A673 (cell line): Measurements from ENCODE around the gene LIM2. TPM values are rescaled to one million over a fixed set of nuclear protein-coding genes. Genes with fewer than 3 reads are reported as not detected.

ENCODE experiments used
- BruUV-seq: library from RNA; stranded (reverse); fragments of 400-500 nt; replicated peaks from 2 replicates; lab custom pipeline; 2021; lab: Mats Ljungman, UMichigan
- CTCF ChIA-PET: fragments of 300-600 bp; sonication (Branson Sonifier 250); formaldehyde crosslinking; loops from one replicate; lab custom pipeline; 2022; ENCODE audit warnings: antibody characterized with exemption; lab: Charles Lee
- POLR2A ChIA-PET: fragments of 300-600 bp; sonication (Branson Sonifier 250); formaldehyde crosslinking; loops from one replicate; lab custom pipeline; 2022; ENCODE audit warnings: antibody characterized with exemption; ENCODE audit not compliant: low non-redundant PET; lab: Charles Lee
- DNase-seq: peaks from one replicate; pipeline ENCODE4 v3.0.0-alpha.2; 2015; ENCODE audit warnings: low spot score
- H3K27ac ChIP-seq: fragments of 200-600 bp; sonication (generic); 2 replicates; pipeline ENCODE4 v1.5.1; 2016; ENCODE audit warnings: mixed run types, low read depth, mild to moderate bottlenecking, mixed read lengths, antibody characterized with exemption, low read length; ENCODE audit not compliant: poor library complexity, severe bottlenecking
- H3K27me3 ChIP-seq: fragments of 200-600 bp; sonication (generic); replicated peaks from 2 replicates; pipeline ENCODE4 v1.6.1; 2017; ENCODE audit warnings: mixed run types, low read depth, mild to moderate bottlenecking, mixed read lengths, antibody characterized with exemption, low read length; ENCODE audit not compliant: insufficient read depth, poor library complexity
- H3K36me3 ChIP-seq: fragments of 200-600 bp; sonication (generic); 2 replicates; pipeline ENCODE4 v1.6.1; 2016; ENCODE audit warnings: mixed run types, mild to moderate bottlenecking, mixed read lengths, antibody characterized with exemption, low read length; ENCODE audit not compliant: insufficient read depth, poor library complexity, severe bottlenecking
- H3K4me1 ChIP-seq: fragments of 200-600 bp; sonication (generic); 2 replicates; pipeline ENCODE4 v1.6.1; 2017; ENCODE audit warnings: mixed run types, mild to moderate bottlenecking, mixed read lengths, antibody characterized with exemption, low read length; ENCODE audit not compliant: insufficient read depth, poor library complexity, severe bottlenecking
- H3K4me3 ChIP-seq: fragments of 200-600 bp; sonication (generic); 2 replicates; pipeline ENCODE4 v1.5.1; 2016; ENCODE audit warnings: low read depth, mixed run types, mild to moderate bottlenecking, mixed read lengths, low read length; ENCODE audit not compliant: poor library complexity, severe bottlenecking
- H3K9me3 ChIP-seq: fragments of 200-600 bp; sonication (generic); 2 replicates; pipeline ENCODE4 v1.6.1; 2016; ENCODE audit warnings: mixed run types, low read depth, mild to moderate bottlenecking, mixed read lengths, antibody characterized with exemption, low read length; ENCODE audit not compliant: poor library complexity, severe bottlenecking
- EZH2 ChIP-seq: fragments of 200-600 bp; sonication (generic); IDR thresholded peaks from 2 replicates; pipeline ENCODE4 v1.6.1; 2017; ENCODE audit warnings: borderline replicate concordance, low read depth, mild to moderate bottlenecking, mixed read lengths, antibody characterized with exemption, low read length; ENCODE audit not compliant: poor library complexity, severe bottlenecking
- intact Hi-C: fragments of 100-400 bp; cut with micrococcal nuclease; formaldehyde crosslinking; loops from one replicate; pipeline ENCODE4 v1.10.0; 2022; ENCODE audit not compliant: unreplicated experiment
- total RNA-seq: library from RNA; stranded (reverse); gene quantifications from 2 replicates; pipeline ENCODE4 v1.2.3, GENCODE V29; 2021
- TF ChIP-seq, protein P1 (sequence below): fragments of 300-800, 200-600 bp; sonication (generic); conservative IDR thresholded peaks from 2 replicates; pipeline ENCODE4 v1.5.1; 2017; ENCODE audit warnings: low read depth, mild to moderate bottlenecking, antibody characterized with exemption, low read length, moderate library complexity, mixed read lengths

The LIM2 gene
- total RNA-seq, 1 experiment from 2014 or later, result not detected

DNA sequence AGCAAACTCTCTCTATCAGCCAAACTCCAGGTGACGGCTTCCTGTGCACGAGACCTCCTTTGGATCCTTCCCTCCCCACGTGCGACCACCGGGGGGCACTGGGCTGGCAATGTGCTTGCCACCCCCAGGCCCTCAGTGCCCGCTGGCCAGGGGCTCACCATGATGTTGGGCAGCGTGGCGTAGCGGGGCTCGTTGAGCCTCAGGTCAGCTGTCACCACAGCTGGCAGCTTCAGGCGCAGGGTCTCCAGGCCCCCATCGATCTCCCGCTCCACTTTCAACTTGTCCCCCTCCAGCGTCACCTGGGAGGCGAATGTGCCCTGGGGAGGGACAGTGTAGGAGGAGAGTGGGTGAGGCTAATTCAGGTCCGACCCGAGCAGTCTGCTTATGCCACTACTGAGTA, 41.0 kb downstream of the LIM2 start:
- POLR2A ChIA-PET, result no interaction called here
- Histone ChIP-seq H3K4me1 (no peaks in the 10 kb centered on the region), H3K27me3 (no peaks in the 10 kb centered on the region), H3K36me3 (peaks cover 4% of the 10 kb centered on the region), H3K27ac (no peak overlapping the region), H3K9me3 (no peaks in the 10 kb centered on the region), H3K4me3 (no peak overlapping the region)
- intact Hi-C loops, result no loop called here
- CTCF ChIA-PET, result no interaction called here
- TF ChIP-seq, protein P1, sequence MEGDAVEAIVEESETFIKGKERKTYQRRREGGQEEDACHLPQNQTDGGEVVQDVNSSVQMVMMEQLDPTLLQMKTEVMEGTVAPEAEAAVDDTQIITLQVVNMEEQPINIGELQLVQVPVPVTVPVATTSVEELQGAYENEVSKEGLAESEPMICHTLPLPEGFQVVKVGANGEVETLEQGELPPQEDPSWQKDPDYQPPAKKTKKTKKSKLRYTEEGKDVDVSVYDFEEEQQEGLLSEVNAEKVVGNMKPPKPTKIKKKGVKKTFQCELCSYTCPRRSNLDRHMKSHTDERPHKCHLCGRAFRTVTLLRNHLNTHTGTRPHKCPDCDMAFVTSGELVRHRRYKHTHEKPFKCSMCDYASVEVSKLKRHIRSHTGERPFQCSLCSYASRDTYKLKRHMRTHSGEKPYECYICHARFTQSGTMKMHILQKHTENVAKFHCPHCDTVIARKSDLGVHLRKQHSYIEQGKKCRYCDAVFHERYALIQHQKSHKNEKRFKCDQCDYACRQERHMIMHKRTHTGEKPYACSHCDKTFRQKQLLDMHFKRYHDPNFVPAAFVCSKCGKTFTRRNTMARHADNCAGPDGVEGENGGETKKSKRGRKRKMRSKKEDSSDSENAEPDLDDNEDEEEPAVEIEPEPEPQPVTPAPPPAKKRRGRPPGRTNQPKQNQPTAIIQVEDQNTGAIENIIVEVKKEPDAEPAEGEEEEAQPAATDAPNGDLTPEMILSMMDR, result no peak
- TF ChIP-seq EZH2, result no peak
- no TSS peak for BruUV-seq
- DNase-seq, result no peak

DNA sequence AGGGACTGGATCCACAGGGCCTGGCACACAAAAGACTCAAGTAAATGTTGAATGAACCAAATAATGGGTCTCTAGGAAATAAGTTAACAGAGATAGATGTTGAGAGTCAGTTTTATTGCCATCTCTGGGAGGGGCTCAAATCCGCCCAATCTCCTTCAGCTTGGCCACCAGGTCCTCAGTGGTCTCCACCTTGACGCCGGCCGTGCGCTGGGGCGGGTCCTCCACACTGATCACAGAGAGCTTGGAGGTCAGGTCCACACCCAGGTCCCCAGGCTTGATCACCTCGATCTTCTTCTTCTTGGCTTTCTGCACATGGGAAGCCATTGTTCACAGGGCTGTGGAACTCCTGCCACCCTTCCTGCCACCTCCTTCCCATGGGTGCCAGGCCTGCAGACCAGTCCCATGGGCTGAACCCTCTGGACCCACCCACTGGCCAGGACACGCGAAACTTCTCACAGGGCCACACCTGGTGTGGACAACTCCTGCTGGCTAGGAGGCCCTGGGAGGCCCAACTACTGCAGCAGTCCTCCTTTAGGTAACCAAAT, 42.6 kb downstream of the LIM2 start:
- no peak overlapping the region for H3K4me3 ChIP-seq
- CTCF ChIA-PET, result no interaction called here
- intact Hi-C loops, result no loop called here
- BruUV-seq, result no TSS peak
- peaks cover 5% of the 10 kb centered on the region for H3K4me1 ChIP-seq
- DNase-seq, result no peak
- no peak overlapping the region for H3K27ac ChIP-seq
- TF ChIP-seq, protein P1, result no peak
- no peaks in the 10 kb centered on the region for H3K27me3 ChIP-seq
- POLR2A ChIA-PET, result no interaction called here
- no peaks in the 10 kb centered on the region for H3K9me3 ChIP-seq
- peaks cover 3% of the 10 kb centered on the region for H3K36me3 ChIP-seq

- Histone ChIP-seq H3K27ac (no peak overlapping the region), H3K36me3 (no peaks in the 10 kb centered on the region), H3K9me3 (no peaks in the 10 kb centered on the region), H3K4me1 (peaks cover 8% of the 10 kb centered on the region), H3K4me3 (no peak overlapping the region), H3K27me3 (no peaks in the 10 kb centered on the region)
- BruUV-seq, result no TSS peak
- CTCF ChIA-PET, result no interaction called here
- intact Hi-C loops, result no loop called here
- TF ChIP-seq, protein P1, result no peak
- POLR2A ChIA-PET, result no interaction called here
- DNase-seq, result no peak
Observed at GRCh38 chr19:51342631-51343569, 44.9 kb downstream of the LIM2 start.
